Amniotic epithelial cell (primary cell): ENCODE measurements around the gene CEMIP2.
A peak's percentile ranks its signal among the peaks of the same experiment; 100 is the strongest.

Experiments
- DNase-seq: peaks from one replicate; pipeline ENCODE4 v3.0.0-alpha.2; 2010; ENCODE audit warnings: low read depth

Gene CEMIP2

DNA sequence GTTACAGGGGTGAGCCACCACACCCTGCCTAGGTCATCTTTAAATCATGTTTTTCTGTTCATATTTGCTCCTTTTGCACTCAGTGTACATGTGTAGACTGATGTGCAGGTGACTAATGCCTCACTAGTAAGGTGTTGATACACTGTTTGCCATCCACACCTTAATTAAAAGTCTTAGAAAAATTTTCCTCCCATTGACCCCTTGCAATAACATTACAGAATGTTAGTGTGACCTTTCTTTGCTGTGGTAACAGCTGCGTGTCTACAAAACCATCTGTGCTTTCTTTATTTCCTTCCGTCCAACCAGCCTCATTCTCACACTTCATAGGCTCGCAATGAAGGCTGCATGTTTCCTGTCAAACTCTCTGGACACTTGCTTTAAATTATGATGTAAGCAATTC, 6.6 kb upstream of the CEMIP2 start:
- DNase-seq, result no peak

- no peak for DNase-seq
Observed at GRCh38 chr9:71772726-71773125, 4.4 kb upstream of the CEMIP2 start.

DNA sequence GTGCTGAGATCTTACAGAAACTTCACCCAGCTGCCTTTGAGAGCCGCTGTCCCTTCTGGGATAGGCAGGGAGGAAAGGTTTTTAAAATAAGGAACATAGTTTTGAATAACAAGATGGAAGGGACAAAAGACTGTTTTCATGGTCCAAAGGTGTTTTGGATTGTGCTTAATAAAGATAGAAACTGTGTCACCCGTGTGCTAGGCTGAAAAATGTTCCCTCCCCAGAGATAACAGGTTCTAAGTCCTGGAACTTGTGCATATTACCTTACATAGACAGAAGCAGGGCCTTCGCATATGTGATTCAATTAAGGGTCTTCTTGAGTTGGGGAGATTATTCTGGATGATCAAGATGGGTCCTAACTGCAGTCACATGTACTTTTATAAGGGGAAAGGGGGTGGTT, 1.9 kb upstream of the CEMIP2 start:
- DNase-seq, result no peak

- no peak for DNase-seq
Observed at GRCh38 chr9:71769175-71770161, 1.2 kb upstream of the CEMIP2 start.

GRCh38 chr9:71767776-71768321, 464 bp downstream of the CEMIP2 start:
- no peak for DNase-seq

DNA sequence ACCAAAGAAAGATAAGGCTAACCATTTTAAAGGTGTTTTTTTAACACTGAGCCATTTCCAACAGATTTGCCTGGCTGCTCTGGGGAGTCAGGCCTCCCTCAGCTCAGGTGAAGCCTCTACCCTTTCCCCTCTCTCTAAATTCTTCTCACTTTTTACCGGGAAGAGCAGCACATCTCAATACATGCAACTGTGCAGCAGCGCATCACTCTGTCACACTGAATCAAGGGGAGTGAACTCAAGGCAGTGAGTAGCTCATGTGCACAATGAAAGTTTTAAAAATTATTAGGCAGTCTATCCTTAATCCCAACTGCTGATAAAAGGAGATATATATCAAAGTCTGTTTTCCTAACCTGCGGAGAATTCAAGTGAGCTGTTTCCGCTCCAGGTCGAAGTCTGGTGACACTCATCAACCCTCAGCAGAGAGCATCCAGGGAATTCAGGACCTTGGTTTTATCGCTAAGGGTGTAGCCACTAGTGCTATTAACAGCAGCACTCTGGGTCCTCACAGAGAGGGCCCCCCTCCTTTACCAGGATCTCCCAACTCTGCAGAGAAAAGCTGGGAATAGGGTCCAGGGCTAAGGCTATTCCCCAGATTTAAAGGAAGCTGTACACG, 1.0 kb downstream of the CEMIP2 start:
- DNase-seq, result no peak

GRCh38 chr9:71766663-71767062, 1.6 kb downstream of the CEMIP2 start:
- peak; percentile 29 for DNase-seq

DNA sequence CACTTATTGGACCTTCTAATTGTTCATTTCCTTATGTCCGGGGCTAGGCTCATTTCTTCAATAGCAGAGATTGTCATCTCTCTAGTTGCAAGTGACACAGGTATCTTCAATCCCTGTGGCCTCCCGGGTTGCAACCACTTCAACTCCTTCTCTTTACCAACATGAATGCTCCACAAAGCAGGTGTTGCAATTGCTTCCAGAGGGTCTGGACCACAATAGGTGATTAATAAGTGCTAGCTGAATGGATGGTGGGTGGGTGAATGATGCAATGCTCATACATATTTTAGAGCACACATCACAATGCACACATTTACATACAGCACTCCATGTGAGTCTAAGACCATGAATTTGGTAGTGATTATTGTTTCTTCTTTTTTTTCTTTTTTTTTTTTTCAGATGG, 2.6 kb downstream of the CEMIP2 start:
- DNase-seq, result peak; percentile 77

DNA sequence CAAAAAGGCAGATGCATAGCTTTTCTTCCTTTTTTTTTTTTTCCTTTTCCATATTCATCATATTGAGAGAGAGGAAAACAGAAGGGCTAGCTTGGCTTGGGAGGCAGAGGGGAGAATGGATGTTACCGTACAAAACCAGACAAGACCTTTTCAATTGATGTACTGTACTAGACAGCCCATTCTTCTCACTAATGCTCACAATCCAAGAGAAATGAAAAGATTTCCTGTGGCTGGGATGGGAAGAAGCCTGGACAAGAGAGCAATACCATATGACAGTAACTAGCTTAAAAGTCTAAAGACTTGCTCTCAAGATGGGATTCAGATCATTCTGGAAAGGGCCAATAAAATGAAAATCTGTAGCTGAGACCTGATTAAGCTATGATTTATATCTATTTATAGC, 3.4 kb downstream of the CEMIP2 start:
- DNase-seq, result no peak

GRCh38 chr9:71764463-71764862, 3.9 kb downstream of the CEMIP2 start:
- no peak for DNase-seq

- DNase-seq, result peak; percentile 43
Observed at GRCh38 chr9:71763832-71764231, 4.5 kb downstream of the CEMIP2 start.

- DNase-seq, result peak; percentile 63
Observed at GRCh38 chr9:71762900-71763653, 5.2 kb downstream of the CEMIP2 start.

- DNase-seq, result no peak
Observed at GRCh38 chr9:71761938-71762353, 6.4 kb downstream of the CEMIP2 start.

DNA sequence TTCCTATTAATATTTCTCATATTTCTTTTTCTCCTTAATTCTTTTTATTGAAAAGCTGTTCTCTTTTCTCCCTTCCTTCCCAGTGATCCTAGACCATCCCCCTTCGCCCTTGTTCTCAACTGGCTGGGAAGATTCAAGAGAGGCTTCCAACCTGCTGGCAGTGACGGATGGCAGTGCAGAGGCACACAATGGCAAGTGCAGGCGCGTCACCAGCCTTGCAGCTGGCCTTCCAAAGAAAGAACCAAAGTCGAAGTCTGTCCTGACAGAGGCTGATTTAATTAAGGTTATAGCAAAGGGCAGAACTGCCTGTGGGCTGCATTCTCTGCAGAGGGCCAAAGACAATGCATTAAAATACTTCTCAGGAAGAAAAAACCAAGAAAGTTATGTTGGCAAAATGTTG, 7.4 kb downstream of the CEMIP2 start:
- no peak for DNase-seq

- DNase-seq, result peak; percentile 39
Observed at GRCh38 chr9:71758785-71759184, 9.5 kb downstream of the CEMIP2 start.

GRCh38 chr9:71758277-71758676, 10.0 kb downstream of the CEMIP2 start:
- no peak for DNase-seq

DNA sequence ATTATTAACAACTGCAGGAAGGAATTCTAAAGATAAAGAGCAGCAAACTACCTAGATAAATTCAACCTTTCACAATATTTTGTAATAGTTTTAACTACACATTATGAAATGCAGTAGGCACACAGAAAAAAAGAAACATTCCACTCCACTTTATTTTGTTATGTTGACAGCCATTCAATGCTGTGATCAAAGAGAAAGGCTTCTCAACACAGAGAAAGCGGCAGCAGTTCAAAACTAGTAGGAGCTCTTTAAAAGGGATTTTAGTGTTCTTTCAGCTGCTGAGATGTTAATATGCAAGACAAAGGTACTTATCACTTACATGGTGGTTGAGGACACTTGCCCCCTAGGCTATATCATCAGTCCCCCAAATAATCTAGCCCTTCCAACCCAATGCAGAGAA, 11.6 kb downstream of the CEMIP2 start:
- peak; percentile 29 for DNase-seq

GRCh38 chr9:71755869-71756268, 12.4 kb downstream of the CEMIP2 start:
- no peak for DNase-seq

GRCh38 chr9:71755230-71755629, 13.1 kb downstream of the CEMIP2 start:
- DNase-seq, result no peak

DNA sequence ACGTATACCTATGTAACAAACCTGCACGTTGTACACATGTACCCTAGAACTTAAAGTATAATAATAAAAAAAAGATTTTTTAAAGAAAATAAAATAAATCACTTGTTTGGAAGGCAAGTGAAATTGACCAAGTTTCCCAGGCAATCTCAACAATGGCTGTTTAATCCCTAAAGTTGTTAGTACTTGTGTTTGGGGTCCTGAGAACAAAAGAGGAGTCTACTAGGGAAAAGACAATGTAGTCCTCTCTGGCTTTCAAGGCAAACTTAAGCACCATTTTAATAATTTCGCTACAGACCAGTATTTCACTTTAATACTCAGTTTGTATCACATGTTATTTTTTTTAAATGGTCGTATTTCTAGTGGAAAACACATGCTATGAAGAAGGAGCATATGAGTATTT, 14.2 kb downstream of the CEMIP2 start:
- DNase-seq, result no peak

- no peak for DNase-seq
Observed at GRCh38 chr9:71752928-71753327, 15.4 kb downstream of the CEMIP2 start.

GRCh38 chr9:71752352-71752751, 16.0 kb downstream of the CEMIP2 start:
- DNase-seq, result no peak
